ENCODE data around the gene PDCD10. TPM values are rescaled to one million over a fixed set of nuclear protein-coding genes. Genes with fewer than 3 reads are reported as not detected.

PDCD10 gene
- total and polyA plus RNA-seq, 12 donors, result 12.8 to 46.6 (median 38.1) TPM

GRCh38 chr3:167740961-167741587 lies 6.4 kb upstream of the PDCD10 start:
- ATAC-seq (peak in 4 of 8 donors; percentile 57 to 86 (median 69)), DNase-seq (no peak)
- Histone ChIP-seq H3K27ac (no peak overlapping the region), H3K27me3 (no peaks in the 10 kb centered on the region), H3K36me3 (no peaks in the 10 kb centered on the region), H3K4me1 (peaks cover 0 to 10% (median 6%) of the 10 kb centered on the region in 9 donors), H3K9me3 (no peaks in the 10 kb centered on the region), H3K4me3 (no peak overlapping the region)
- 55% methylated on average over 2 of the region's 2 CpGs for WGBS, 2 donors
- TF ChIP-seq CTCF (IDR thresholded peaks at IDR 0.05), result peak in 7 of 9 donors; percentile 27 to 60 (median 54)
- intact Hi-C loops (cut with DNase I), result loop anchor here in 1 of 10 donors (10.0 kb wide), 1 partner anchor 144 kb away; no protein-coding TSS in a partner anchor

DNA sequence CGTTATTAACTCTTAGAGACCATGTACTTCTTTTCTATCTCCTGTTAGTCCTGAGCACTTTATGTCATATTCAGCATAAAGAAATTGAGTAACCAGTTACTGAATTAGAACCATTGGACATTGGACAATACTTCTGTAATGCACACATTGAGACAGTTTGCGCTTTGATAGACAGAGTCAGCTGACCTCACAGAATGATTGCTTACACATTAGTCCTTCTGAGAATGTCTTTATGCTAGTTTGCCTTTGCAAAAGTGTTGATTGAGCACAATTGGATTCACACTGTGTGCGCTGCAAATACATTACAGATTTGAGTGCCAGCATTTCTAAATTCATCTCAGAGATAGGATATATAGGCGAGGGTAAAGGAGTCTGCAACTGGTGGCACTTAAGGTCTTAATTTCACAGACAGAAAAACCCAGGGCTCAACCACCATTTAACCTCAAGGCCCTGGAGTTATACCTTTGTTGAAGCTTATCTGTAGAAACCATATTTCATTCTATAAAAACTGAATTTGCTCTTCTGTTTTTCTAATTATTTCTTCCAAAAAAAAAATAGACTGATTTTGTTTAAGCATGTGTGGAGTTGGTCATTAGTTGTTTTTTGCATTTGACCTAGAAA lies 4.6 kb upstream of the PDCD10 start:
- ATAC-seq (no peak), DNase-seq (no peak)
- intact Hi-C loops (cut with DNase I), result loop anchor here in 8 of 10 donors (5.0 to 10.0 kb wide), 6 partner anchors 73 to 146 kb away; no protein-coding TSS in a partner anchor
- TF ChIP-seq CTCF (IDR thresholded peaks at IDR 0.05), result no peak
- 90 to 93% methylated on average over 4 of the region's 4 CpGs for WGBS, 2 donors
- Histone ChIP-seq H3K4me1 (peaks cover 0 to 14% (median 10%) of the 10 kb centered on the region in 9 donors), H3K9me3 (no peaks in the 10 kb centered on the region), H3K27ac (no peak overlapping the region), H3K4me3 (no peak overlapping the region), H3K27me3 (no peaks in the 10 kb centered on the region), H3K36me3 (no peaks in the 10 kb centered on the region)

- intact Hi-C loops (cut with DNase I), result loop anchor here in 8 of 10 donors (5.0 to 10.0 kb wide), 6 partner anchors 74 to 147 kb away; no protein-coding TSS in a partner anchor
- ATAC-seq (no peak), DNase-seq (no peak)
- H3K27ac ChIP-seq, result no peak overlapping the region
- no peaks in the 10 kb centered on the region for H3K27me3 ChIP-seq
- no peaks in the 10 kb centered on the region for H3K9me3 ChIP-seq
- peaks cover 0 to 24% (median 21%) of the 10 kb centered on the region in 9 donors for H3K4me1 ChIP-seq
- WGBS, 2 donors, result 73 to 83% methylated on average over 2 of the region's 2 CpGs
- H3K36me3 ChIP-seq, result no peaks in the 10 kb centered on the region
- H3K4me3 ChIP-seq, result no peak overlapping the region
- no peak for TF ChIP-seq CTCF (IDR thresholded peaks at IDR 0.05)
Observed at GRCh38 chr3:167738037-167738436, 3.3 kb upstream of the PDCD10 start.

- intact Hi-C loops (cut with DNase I), result loop anchor here in 8 of 10 donors (5.0 to 10.0 kb wide), 6 partner anchors 75 to 148 kb away; no protein-coding TSS in a partner anchor
- WGBS, 2 donors, result 78 to 81% methylated on average over 2 of the region's 2 CpGs
- Histone ChIP-seq H3K9me3 (no peaks in the 10 kb centered on the region), H3K27ac (no peak overlapping the region), H3K27me3 (no peaks in the 10 kb centered on the region), H3K4me3 (no peak overlapping the region), H3K4me1 (peaks cover 0 to 35% (median 31%) of the 10 kb centered on the region in 9 donors), H3K36me3 (peaks cover 0 to 5% (median 0%) of the 10 kb centered on the region in 9 donors)
- DNase-seq, result no peak
- TF ChIP-seq CTCF (IDR thresholded peaks at IDR 0.05), result no peak
- no peak for ATAC-seq
Observed at GRCh38 chr3:167736997-167737396, 2.3 kb upstream of the PDCD10 start.
